Esophagus muscularis mucosa (tissue), 4 donors: ENCODE results near the gene ICOSLG. TPM values are rescaled to one million over a fixed set of nuclear protein-coding genes. Genes with fewer than 3 reads are reported as not detected.
"Not testable (repeated sequence)": the region's sequence is repeated elsewhere in the genome, so short reads cannot be mapped to it uniquely, and the experiment has no call there.

ENCODE experiments used
- DNase-seq: peaks from one replicate; pipeline ENCODE4 v3.0.0-alpha.2; 2017; ENCODE audit errors: extremely low spot score
- H3K27ac ChIP-seq, 4 donors: fragments of 200-600 bp; sonication (generic); replicated peaks in 1 of 4; 1 replicate in 3 of 4; 2 replicates in 1 of 4; pipeline ENCODE4 v1.5.1; 2016 to 2019; ENCODE audit warnings: mild to moderate bottlenecking in 1 of 4
- H3K27me3 ChIP-seq, 4 donors: fragments of 200-600 bp; sonication (generic); one replicate each; pipeline versions ENCODE4 v1.5.1 to v1.6.0; 2016 to 2019
- H3K36me3 ChIP-seq, 4 donors: fragments of 200-600 bp; sonication (generic); one replicate each; pipeline ENCODE4 v1.5.1; 2016 to 2019
- H3K4me1 ChIP-seq, 4 donors: fragments of 200-600 bp; sonication (generic); one replicate each; pipeline ENCODE4 v1.5.1; 2016 to 2019
- H3K4me3 ChIP-seq, 4 donors: fragments of 200-600 bp; sonication (generic); 1 replicate in 2 of 4; 2 replicates in 2 of 4; pipeline ENCODE4 v1.5.1; 2016 to 2019; ENCODE audit warnings: mild to moderate bottlenecking in 4 of 4, moderate library complexity in 1 of 4
- H3K9me3 ChIP-seq, 4 donors: fragments of 200-600 bp; sonication (generic); 1 replicate in 3 of 4; 2 replicates in 1 of 4; pipeline ENCODE4 v1.5.1; 2016 to 2019
- WGBS: methylation state at CpG from one replicate; pipeline ENCODE4 v1.1.5; 2018; 5-methylcytosine and 5-hydroxymethylcytosine counted together
- intact Hi-C: fragments of 100-400 bp; cut with DNase I; formaldehyde crosslinking; loops from one replicate; pipeline ENCODE4 v1.15.1; 2023
- small RNA-seq, 3 donors: library from RNA; depleted of rRNA; stranded (forward); fragments of <200 nt; gene quantifications; one replicate each; pipeline ENCODE3, GENCODE V24; 2016
- total RNA-seq, 4 donors: library from RNA; depleted of rRNA; stranded (reverse); fragments of >200 nt; gene quantifications; one replicate each; pipeline versions ENCODE4 v1.1.0 to v1.2.1, GENCODE V29; 2016

ICOSLG gene
- total RNA-seq, 4 donors from 2014 or later: 0.42 to 1.7 (median 0.95) TPM

DNA sequence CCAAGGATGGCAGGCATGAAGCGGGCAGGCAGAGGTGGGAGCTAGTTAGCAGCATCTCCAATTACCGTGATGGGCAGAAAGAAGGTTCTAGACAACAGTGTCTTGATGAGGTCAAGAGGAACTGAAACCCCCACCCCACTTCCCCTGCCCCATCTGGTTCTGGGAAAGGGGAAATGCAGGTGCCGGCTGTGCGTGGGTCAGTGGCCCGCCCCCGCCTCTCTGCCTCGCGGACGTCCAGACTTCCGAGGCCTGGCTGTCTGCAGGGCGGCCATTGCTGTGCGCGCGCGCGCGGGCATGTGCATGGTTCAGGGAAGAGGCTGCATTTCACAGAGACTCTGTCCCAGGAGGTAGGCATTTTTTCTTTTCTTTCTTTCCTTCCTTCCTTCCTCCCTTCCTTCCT, 65.6 kb downstream of the ICOSLG start:
- DNase-seq, H3K4me3 ChIP-seq, H3K27ac ChIP-seq, H3K27me3 ChIP-seq, intact Hi-C loops, H3K36me3 ChIP-seq, H3K9me3 ChIP-seq, H3K4me1 ChIP-seq: not testable (repeated sequence)
- WGBS: no CpG with 5 or more reads among the region's 17 CpGs

Small RNA genes within 50 kb of the gene (small RNA-seq; reads per million reads assigned to genes)
- gene AP001059.3: 0 reads per million in 3 donors

Other genes with a start within 250 kb of the ICOSLG start
- gene TRAPPC10, start 228.6 kb downstream of the ICOSLG start, total RNA-seq: 10 to 100 TPM; 14.5 to 35.2 (median 20.5) TPM
- 10 to 100 TPM in 1 of 4 donors, 1 to 10 TPM in 3; 1.9 to 10.8 (median 6.7) TPM for gene PWP2, start 133.5 kb downstream of the ICOSLG start, total RNA-seq
- gene GATD3, start 107.3 kb downstream of the ICOSLG start, total RNA-seq: 10 to 100 TPM in 2 of 4 donors, 1 to 10 TPM in 2; 4.3 to 31.6 (median 9.0) TPM
- not detected for gene DNMT3L, start 21.0 kb upstream of the ICOSLG start, total RNA-seq
- gene AIRE, start 44.9 kb upstream of the ICOSLG start, total RNA-seq: not detected
- 100 to 1,000 TPM in 1 of 4 donors, 10 to 100 TPM in 3; 61.5 to 109 (median 83.4) TPM for gene PFKL, start 59.1 kb upstream of the ICOSLG start, total RNA-seq
- gene CFAP410, start 98.4 kb upstream of the ICOSLG start, total RNA-seq: 10 to 100 TPM; 26.6 to 43.5 (median 32.3) TPM
- 1 to 10 TPM; 1.6 to 3.5 (median 2.7) TPM for gene TRPM2, start 112.7 kb upstream of the ICOSLG start, total RNA-seq
- gene LRRC3, start 214.6 kb upstream of the ICOSLG start, total RNA-seq: 1 to 10 TPM; 3.3 to 6.6 (median 5.3) TPM